NOMO-1 treated with dmso at 0.1 percent for 144 hours (cell line): ENCODE data around the gene KCNQ2.
"Not testable (repeated sequence)": the region's sequence is repeated elsewhere in the genome, so short reads cannot be mapped to it uniquely, and the experiment has no call there.

ENCODE experiments used
- DNase-seq: peaks from one replicate; lab custom pipeline; 2025; ENCODE audit not compliant: unreplicated experiment; lab: John Stamatoyannopoulos, UW

Gene KCNQ2

DNA sequence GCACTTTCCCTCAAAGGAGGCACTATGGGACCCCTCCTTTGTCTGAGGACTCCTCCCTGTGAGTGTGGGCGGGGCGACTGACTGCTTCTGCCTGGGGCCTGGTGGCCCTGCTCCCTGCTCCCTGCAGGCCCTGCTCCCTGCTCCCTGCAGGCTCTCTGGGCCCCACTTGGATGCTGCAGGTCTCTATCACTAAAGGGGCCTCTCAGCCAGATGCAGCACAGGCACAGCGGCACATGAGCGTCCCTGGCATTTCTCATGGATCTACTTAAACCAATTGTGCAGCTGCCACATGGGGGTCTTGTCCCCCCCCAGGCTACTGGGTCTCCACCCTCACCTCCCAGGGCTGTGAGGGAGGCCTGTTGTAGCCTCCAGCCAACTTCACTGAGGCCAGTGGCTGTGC is 18.6 kb upstream of the KCNQ2 start:
- DNase-seq, result no peak

- DNase-seq, result no peak
Measured at GRCh38 chr20:63490416-63490815, 18.0 kb upstream of the KCNQ2 start.

DNA sequence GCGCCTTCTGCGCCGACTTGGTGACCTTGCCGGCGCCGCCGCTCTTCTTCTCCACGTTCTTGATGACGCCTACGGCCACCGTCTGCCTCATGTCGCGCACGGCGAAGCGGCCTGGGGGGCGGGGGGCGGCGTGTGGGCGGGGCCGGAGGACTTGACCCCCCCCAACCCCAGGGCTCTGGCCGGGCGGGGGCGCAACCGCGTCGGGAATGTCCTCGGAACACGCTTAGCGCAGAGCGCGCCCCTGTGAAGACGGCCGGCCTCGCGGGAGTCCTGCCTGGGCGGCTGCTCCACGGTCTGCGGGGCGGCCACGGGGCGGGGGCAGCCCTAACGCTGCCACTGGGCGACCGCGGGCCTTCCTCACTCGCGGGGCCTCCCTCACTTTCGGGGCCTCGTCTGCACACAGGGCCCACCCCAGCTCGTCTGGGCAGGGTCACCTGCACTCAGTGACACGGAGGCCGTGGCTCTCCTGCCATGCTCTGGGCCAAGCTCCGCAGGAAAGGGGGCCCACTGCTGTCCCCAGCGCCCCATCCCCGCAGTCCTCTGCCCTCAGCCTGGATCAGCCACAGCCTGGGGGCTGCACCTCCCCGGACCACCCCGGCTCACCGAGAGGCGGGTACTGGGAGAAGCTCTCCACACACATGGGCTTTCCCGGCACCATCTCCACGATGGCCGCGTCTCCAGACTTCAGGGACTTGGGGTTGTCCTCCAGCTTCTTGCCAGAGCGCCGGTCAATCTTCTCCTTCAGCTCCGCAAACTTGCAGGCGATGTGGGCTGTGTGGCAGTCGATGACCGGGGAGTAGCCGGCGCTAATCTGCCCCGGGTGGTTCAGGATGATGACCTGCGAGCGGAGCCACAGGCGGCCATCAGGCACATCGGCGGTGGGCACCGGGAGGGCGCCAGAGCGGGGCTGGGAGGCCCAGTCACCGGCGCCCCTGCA is 16.1 kb upstream of the KCNQ2 start:
- DNase-seq, result no peak

DNA sequence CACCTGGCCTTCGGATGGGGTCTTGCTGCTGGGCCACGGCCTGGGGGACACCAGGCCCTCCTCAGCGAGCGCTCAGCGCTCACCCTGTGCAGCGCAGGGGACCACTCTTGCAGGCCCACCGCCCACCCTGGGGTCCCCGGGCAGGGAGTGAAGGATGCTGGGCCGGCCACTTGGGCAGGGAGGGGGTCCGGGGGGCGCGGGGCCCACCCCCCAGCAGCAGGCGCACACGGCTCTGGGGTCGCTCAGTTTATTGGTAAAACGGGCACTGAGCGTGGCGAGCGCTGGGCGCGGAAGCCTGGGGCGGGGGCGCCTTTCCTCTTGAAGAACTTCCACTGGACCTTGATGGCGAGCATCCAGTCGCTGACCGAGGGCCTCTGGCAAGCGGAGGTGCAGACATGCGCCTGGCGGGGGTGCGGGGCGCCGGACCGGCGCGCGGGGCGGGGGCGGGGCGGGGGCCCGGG is 15.4 kb upstream of the KCNQ2 start:
- no peak for DNase-seq

DNA sequence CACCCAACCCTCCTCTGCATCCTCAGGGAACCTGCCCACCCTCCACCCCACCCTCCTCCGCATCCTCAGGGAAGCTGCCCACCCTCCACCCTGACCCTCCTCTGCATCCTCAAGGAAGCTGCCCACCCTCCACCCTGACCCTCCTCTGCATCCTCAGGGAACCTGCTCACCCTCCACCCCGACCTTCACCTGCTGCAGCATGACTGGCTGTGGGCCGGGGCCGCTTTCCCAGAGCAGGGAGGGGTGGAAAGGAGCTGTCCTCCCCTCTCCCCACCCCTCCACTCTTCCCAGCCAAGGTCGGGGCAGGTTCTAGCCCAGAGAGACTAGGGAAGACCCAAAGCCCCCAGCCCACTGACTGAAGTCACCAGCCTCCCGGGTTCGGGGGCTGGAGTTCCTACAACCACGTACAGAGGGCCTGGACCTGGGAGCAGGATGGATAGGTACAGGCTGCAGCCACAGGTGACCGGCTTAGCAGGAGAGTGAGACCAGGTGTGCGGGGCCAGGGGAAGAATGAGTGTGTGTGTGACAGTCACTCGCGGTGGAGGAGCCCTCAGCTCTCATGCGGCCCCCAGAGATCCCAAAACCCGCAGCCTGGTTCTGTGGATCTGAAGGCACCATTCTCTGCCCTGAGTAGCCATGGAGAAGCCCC is 14.8 kb upstream of the KCNQ2 start:
- DNase-seq, result no peak

DNA sequence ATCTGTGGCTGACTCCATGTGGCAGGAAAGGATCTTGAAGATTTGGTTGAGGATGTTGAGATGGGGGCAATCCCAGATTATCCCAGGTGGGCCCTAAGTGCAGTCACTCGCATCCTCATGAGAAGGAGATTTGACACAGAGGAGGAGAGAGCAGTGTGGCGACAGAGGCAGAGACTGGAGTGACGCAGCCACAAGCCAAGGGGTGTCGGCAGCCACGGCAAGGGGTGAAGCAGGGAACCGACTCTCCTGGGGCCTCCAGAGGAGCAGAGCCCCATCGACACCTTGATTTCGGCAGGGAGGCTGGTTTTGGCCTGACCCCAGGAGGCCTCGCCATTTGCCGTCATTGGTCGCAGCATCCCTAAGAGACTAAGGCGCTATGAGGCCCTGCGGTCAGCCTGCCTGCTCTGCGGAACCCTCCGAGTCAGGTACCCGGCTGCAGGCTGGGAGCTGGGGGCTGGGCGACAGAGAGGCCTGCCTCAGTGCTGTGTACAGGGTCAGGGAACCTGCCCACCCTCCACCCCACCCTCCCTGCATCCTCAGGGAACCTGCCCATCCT is 13.9 kb upstream of the KCNQ2 start:
- DNase-seq, result no peak

DNA sequence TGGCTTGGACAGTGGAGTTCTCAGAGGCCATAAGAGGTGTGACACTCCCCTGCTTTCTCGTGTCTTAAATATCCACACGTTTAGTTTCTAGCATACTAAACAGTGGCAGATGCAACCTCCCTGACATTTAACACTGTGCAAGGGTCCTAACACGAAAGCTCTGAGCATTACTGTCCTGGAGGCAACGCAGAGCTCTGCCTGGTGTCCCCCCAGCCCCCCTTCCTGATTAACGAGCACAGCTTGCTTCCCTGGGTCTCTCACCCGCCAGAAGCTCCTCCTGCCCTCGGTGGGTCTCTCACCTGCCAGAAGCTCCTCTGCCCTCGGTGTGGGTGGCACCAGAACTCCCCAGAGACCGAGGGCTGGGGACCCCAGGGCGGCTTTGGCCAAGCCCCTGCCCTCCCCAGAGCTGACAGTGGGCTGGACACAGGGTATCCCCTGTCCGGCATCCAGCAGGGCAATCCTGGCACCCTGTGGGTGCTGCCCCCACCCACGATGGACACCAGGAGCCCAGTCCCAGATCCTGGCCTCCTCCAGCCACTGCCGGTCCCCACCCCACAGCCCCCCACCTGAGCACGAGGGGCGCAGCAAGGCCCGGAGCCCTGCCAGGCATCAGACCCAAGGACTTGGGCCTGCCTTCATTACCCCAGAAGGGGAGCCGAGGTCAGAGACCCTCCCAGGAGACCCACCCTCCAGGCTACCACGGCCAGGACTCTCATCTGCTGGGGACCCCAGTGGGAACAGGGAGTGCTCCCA is 12.4 kb upstream of the KCNQ2 start:
- DNase-seq, result no peak

GRCh38 chr20:63484236-63484635 is 11.8 kb upstream of the KCNQ2 start:
- DNase-seq, result no peak

GRCh38 chr20:63483834-63484233 is 11.4 kb upstream of the KCNQ2 start:
- DNase-seq, result no peak

DNA sequence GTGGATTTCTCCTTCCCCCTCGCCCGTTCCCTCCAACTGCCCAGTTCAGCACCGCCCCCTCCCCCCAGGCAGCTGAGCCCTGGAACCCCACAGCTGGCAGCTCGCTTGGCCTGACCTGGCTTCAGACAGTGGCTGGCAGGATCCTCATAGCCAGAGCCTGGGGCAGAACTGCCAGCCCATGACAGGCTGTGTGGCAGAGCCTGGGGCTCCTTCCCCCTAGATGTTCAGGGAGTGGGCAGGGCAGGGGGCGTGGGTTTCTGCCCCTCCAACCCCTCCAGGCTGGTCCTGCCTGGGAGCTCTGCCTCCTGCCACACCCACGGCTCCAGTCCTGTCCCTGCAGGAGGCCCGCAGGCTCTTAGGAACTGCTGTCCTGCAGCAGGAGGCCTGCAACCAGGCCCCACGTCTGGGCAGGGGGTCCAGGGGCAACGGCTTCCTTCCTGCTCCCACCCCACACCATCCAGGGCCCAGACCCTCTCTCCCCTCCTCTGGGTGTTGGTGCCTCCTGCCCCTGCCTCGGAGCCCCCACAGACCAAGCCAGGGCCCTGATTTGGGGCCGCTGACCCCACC is 9.6 kb upstream of the KCNQ2 start:
- no peak for DNase-seq

DNA sequence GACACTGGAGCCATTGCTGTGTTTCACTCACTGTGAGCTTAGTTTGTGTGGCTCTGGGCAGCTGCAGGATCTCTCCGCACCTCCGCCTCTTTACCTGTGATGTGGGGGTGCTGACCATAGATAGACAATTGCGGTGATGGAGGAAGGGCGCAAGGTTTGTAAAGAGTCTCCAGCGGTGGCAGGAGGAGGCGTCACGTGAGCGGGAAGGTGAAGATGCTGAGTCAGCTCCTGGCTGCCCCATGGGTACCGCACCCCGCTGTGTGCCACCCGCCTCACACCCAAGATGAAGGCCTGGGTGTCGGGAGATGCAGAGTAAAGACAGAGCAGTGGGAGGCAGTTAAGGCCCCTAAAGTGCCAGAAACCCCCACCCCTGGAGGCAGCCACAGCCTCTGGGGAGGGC is 9.0 kb upstream of the KCNQ2 start:
- DNase-seq, result no peak

DNA sequence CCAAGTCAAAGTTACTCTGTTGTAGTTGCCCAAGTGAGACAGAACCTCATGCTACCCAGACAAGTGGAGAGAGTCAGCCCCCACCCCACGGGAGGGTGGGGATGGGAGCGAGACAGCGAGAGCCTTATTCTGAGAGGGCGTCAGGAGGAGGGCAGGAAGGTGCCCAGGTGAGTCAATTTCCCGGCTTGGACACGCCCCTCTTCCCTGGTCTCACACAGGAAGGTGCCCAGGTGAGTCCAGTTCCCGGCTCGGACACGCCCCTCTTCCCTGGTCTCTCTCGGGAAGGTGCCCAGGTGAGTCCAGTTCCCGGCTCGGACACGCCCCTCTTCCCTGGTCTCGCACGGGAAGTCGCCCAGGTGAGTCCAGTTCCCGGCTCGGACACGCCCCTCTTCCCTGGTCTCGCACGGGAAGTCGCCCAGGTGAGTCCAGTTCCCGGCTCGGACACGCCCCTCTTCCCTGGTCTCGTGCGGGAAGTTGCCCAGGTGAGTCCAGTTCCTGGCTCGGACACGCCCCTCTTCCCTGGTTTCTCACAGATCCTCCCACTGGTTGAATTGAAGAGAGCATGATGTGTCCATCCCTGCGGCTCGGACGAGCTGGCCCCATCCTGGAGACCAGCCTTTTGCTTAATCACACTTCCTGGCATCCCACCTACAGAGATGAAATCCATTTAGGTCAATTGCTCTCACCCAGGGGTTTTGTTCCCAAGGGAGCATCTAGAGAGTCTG is 7.4 kb upstream of the KCNQ2 start:
- DNase-seq, result not testable (repeated sequence)

DNA sequence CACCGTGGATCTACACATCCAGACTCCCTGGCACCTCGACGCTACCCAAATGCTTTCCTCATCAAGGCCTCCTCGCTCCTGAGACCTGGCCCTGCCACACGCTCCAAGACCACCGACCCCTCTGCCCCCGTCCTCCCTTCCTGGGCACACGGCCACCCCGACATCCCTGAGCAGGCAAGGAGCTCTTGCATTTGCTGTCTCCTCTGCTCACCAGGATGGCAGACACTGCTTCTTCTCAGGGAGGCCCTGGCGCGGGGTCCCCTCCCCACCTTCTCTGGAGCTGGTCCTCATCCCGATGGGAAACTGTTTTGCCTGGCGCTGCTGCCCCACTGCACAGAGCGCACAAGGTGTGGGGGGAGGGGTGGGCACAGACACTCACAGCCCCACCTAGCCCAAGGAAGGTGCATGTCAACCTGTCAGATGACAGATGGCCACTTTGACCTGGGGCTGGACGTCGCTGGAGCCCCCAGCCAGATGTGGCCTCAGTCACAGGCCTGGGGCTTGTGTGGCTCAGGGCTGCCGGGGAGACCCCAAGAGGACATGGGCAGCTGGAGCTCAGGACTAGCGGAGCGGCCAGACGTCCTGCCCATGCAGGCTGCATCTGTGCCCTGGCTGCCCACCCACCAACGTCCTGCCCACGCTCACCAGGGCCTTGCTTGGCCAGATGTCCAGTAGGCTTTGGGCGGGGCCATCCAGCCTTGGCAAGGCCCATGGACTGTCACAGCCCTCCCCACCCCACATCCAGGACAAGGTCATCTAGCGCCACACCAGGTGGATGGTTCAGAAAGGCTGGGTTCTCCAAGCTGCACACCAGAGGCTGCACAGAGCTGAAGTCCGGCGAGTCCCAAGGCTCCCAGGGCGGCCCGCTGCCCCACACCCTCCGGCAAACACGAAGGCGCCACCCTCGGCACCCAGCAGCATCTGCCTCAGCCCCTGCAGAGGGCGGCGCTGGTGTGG is 6.2 kb upstream of the KCNQ2 start:
- DNase-seq, result no peak

GRCh38 chr20:63477944-63478343 is 5.5 kb upstream of the KCNQ2 start:
- DNase-seq, result no peak

- DNase-seq, result no peak
Measured at GRCh38 chr20:63477061-63477616, 4.7 kb upstream of the KCNQ2 start.

- no peak for DNase-seq
Measured at GRCh38 chr20:63475209-63475608, 2.8 kb upstream of the KCNQ2 start.

DNA sequence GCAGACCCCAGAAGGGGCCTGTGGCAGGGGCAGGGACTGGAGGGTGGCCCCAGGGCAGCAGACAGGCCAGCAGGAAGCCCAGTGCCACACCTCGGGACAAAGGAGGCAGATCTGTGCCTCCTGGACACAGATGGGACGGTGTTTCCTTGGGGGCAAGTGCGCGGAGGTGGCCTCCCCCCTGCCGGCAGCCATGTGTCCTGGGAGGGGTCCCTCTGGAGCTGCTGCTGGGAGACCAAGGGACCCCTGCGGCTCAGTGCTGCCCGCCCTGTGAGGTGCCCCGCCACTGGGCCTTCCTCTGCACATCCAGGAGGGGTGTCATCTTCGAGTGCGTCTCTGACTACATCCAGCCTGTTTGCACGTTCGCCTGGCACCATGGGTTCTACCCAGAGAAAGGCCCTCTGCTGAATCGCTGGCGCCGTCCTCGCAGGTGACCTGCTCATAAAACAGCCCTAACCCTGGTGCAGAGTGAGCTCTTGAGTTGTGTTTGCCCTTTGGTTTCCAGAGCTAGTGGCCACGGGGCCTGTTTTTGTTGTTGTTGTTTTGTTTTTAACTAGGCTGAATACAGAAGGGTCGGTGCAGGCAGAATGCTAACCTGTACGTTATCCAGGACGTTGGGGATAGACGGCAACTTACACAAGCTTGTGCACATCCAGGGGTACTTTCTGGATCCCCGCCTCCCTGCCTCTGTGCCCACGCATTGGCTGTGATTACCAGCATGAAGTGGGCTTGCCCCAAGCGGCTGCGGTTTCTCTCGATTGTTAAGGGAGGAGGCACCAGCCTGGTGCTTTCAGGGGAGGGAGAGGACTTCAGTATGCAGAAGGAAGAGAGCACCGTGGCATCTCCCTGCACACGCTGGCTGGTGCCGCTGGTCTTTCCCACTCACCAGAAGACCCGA is 1.3 kb upstream of the KCNQ2 start:
- DNase-seq, result no peak

GRCh38 chr20:63472862-63473390 is 471 bp upstream of the KCNQ2 start:
- no peak for DNase-seq
